ENCODE measurements around the gene C12orf57. TPM values are rescaled to one million over a fixed set of nuclear protein-coding genes. Genes with fewer than 3 reads are reported as not detected.

C12orf57 gene
- total and polyA plus RNA-seq, 2 of the 13 experiments (the other 11 are each of a cell fraction or from before 2014, with no cell fraction given): 84.0 to 287 TPM

DNA sequence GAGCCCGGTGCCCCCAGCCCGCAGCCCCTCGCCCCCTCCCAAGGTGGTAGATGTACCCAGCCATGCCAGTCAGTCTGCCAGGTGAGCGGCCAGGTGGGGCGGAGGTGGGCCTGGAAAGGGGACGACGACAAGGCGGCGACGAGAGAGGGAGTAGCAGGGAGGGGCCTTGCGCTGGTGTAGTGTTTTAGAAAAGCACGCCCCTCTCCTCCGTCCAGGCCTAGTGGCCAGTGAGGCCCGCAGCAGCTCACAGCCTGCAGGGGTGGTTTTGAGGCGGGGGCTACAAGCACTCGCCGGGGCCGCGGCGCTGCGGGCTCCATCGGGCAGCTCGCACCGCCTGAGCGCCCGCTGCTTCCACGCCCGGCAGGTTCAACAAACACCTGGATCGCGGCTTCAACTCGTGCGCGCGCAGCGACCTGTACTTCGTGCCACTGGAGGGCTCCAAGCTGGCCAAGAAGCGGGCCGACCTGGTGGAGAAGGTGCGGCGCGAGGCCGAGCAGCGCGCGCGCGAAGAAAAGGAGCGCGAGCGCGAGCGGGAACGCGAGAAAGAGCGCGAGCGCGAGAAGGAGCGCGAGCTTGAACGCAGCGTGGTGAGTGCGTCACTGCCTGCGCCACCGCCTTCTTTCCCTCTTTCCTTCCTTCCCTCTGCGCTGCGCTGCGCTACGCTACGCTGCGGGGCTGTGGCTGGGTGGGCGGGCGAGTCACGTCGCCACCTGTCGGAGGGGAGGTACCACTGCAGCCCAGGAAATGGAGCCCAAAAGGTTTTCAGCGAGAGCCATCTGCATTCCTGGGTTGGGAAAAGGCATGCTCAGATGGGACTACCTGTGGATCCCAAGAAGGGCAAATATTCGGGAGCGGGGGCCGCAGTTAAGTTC, 6.1 kb upstream of the C12orf57 start (continued):
- no peak for TF ChIP-seq HDAC6 (IDR thresholded peaks at IDR 0.05; ENCODE audit: low read depth, low read length)
- TF ChIP-seq MAF1 (CRISPR knock-in tag; IDR thresholded peaks at IDR 0.05; ENCODE audit: borderline replicate concordance): peak; percentile 68; the same call in 1 of the 2 replicates
- peak; percentile 95 for TF ChIP-seq THAP11 (CRISPR knock-in tag; IDR thresholded peaks at IDR 0.05)
- no peak for TF ChIP-seq TCF12 (IDR thresholded peaks at IDR 0.05)
- TF ChIP-seq TCF12 (CRISPR knock-in tag; IDR thresholded peaks at IDR 0.05): peak; percentile 79
- TF ChIP-seq PHB2 (IDR thresholded peaks at IDR 0.05; ENCODE audit: partially characterized antibody): no peak
- TF ChIP-seq NR2C2 (CRISPR knock-in tag; IDR thresholded peaks at IDR 0.05; ENCODE audit: borderline replicate concordance): peak; percentile 74; the same call in 1 of the 2 replicates
- TF ChIP-seq, protein P1, sequence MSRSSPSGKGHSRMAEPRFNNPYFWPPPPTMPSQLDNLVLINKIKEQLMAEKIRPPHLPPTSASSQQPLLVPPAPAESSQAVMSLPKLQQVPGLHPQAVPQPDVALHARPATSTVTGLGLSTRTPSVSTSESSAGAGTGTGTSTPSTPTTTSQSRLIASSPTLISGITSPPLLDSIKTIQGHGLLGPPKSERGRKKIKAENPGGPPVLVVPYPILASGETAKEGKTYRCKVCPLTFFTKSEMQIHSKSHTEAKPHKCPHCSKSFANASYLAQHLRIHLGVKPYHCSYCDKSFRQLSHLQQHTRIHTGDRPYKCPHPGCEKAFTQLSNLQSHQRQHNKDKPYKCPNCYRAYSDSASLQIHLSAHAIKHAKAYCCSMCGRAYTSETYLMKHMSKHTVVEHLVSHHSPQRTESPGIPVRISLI (CRISPR knock-in tag; IDR thresholded peaks at IDR 0.05; ENCODE audit: borderline replicate concordance): peak; percentile 38; the same call in 1 of the 2 replicates
- TF ChIP-seq, protein P2, sequence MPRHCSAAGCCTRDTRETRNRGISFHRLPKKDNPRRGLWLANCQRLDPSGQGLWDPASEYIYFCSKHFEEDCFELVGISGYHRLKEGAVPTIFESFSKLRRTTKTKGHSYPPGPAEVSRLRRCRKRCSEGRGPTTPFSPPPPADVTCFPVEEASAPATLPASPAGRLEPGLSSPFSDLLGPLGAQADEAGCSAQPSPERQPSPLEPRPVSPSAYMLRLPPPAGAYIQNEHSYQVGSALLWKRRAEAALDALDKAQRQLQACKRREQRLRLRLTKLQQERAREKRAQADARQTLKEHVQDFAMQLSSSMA (CRISPR knock-in tag; IDR thresholded peaks at IDR 0.05): peak; percentile 97
- TF ChIP-seq ZNF232 (CRISPR knock-in tag; IDR thresholded peaks at IDR 0.05; ENCODE audit: borderline replicate concordance): peak; percentile 67; the same call in 1 of the 2 replicates
- TF ChIP-seq ZNF10 (CRISPR knock-in tag; IDR thresholded peaks at IDR 0.05; ENCODE audit: borderline replicate concordance, low read depth): no peak
- TF ChIP-seq, protein P3, sequence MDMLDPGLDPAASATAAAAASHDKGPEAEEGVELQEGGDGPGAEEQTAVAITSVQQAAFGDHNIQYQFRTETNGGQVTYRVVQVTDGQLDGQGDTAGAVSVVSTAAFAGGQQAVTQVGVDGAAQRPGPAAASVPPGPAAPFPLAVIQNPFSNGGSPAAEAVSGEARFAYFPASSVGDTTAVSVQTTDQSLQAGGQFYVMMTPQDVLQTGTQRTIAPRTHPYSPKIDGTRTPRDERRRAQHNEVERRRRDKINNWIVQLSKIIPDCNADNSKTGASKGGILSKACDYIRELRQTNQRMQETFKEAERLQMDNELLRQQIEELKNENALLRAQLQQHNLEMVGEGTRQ (IDR thresholded peaks at IDR 0.05; ENCODE audit: low read depth, low read length): no peak
- TF ChIP-seq, protein P3 (CRISPR knock-in tag; IDR thresholded peaks at IDR 0.05; ENCODE audit: borderline replicate concordance): peak; percentile 50; the same call in 1 of the 2 replicates
- TF ChIP-seq GABPA (IDR thresholded peaks at IDR 0.05; ENCODE audit: low read depth, low read length): no peak
- TF ChIP-seq GABPA (CRISPR knock-in tag; IDR thresholded peaks at IDR 0.05; ENCODE audit: low read depth): peak; percentile 92
- TF ChIP-seq, protein P4, sequence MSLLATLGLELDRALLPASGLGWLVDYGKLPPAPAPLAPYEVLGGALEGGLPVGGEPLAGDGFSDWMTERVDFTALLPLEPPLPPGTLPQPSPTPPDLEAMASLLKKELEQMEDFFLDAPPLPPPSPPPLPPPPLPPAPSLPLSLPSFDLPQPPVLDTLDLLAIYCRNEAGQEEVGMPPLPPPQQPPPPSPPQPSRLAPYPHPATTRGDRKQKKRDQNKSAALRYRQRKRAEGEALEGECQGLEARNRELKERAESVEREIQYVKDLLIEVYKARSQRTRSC (CRISPR knock-in tag; IDR thresholded peaks at IDR 0.05; ENCODE audit: low read depth): 0 out of 2 replicates have a peak, but pooled peaks have one; percentile 48
- no peak for TF ChIP-seq ZNF552 (CRISPR knock-in tag; IDR thresholded peaks at IDR 0.05; ENCODE audit: borderline replicate concordance)
- TF ChIP-seq ZNF160 (CRISPR knock-in tag; IDR thresholded peaks at IDR 0.05): peak; percentile 83; the same call in 1 of the 2 replicates
- TF ChIP-seq, protein P5, sequence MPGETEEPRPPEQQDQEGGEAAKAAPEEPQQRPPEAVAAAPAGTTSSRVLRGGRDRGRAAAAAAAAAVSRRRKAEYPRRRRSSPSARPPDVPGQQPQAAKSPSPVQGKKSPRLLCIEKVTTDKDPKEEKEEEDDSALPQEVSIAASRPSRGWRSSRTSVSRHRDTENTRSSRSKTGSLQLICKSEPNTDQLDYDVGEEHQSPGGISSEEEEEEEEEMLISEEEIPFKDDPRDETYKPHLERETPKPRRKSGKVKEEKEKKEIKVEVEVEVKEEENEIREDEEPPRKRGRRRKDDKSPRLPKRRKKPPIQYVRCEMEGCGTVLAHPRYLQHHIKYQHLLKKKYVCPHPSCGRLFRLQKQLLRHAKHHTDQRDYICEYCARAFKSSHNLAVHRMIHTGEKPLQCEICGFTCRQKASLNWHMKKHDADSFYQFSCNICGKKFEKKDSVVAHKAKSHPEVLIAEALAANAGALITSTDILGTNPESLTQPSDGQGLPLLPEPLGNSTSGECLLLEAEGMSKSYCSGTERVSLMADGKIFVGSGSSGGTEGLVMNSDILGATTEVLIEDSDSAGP (CRISPR knock-in tag; IDR thresholded peaks at IDR 0.05; ENCODE audit: borderline replicate concordance): peak; percentile 96
- TF ChIP-seq ZNF337 (CRISPR knock-in tag; IDR thresholded peaks at IDR 0.05; ENCODE audit: borderline replicate concordance, low read depth): peak; percentile 90
- TF ChIP-seq ZNF101 (CRISPR knock-in tag; IDR thresholded peaks at IDR 0.05; ENCODE audit: borderline replicate concordance, low read depth): no peak
- peak; percentile 36; the same call in 1 of the 2 replicates for TF ChIP-seq ZBTB7A (CRISPR knock-in tag; IDR thresholded peaks at IDR 0.05)
